ENCODE results near the gene SCYGR3.

DNA sequence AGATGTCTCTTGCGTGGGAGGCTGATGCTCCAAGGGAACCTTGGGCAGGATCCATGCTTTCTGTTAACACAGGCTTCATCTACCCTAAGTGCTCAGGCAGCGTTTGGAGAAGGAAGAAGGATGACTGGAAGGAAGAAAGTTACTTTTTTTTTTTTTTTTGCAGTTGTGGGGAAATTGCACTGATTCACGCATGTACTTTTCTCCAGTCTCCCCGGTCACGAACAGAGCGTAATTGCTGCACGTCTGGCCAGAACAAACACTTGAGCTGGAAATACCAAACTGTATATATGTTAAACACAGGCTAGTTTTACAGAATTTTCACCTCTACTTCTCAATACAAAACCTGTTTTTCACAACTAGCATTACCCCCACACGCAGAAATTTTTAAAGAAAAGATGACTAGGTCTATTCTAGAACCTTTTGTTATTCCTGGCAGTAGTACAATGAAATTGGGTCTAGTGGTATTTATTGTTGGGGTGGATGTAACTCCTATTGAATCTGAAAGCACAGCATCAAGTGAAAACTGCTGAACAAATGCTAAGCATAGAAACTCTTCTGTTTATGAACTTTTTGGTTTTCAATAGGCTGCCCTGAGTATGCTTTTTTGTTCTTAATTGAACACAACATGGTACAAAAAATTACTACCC, 42.7 kb upstream of the SCYGR3 start:
- TF ChIP-seq, protein P1, sequence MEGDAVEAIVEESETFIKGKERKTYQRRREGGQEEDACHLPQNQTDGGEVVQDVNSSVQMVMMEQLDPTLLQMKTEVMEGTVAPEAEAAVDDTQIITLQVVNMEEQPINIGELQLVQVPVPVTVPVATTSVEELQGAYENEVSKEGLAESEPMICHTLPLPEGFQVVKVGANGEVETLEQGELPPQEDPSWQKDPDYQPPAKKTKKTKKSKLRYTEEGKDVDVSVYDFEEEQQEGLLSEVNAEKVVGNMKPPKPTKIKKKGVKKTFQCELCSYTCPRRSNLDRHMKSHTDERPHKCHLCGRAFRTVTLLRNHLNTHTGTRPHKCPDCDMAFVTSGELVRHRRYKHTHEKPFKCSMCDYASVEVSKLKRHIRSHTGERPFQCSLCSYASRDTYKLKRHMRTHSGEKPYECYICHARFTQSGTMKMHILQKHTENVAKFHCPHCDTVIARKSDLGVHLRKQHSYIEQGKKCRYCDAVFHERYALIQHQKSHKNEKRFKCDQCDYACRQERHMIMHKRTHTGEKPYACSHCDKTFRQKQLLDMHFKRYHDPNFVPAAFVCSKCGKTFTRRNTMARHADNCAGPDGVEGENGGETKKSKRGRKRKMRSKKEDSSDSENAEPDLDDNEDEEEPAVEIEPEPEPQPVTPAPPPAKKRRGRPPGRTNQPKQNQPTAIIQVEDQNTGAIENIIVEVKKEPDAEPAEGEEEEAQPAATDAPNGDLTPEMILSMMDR (IDR thresholded peaks at IDR 0.05; ENCODE audit: low read depth, low read length, missing input control) = no peak
- TF ChIP-seq, protein P2, sequence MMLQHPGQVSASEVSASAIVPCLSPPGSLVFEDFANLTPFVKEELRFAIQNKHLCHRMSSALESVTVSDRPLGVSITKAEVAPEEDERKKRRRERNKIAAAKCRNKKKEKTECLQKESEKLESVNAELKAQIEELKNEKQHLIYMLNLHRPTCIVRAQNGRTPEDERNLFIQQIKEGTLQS (IDR thresholded peaks at IDR 0.05) = no peak
- TF ChIP-seq YY1 (IDR thresholded peaks at IDR 0.05) = no peak
- no peak for TF ChIP-seq JUND (IDR thresholded peaks at IDR 0.05)
- TF ChIP-seq SP1 (IDR thresholded peaks at IDR 0.05) = no peak
- no peak for TF ChIP-seq FOXA1 (IDR thresholded peaks at IDR 0.05)
